Stimulated activated CD8-positive, alpha-beta memory T cell treated with anti-CD3 and anti-CD28 coated beads, Interleukin-15, amount 100 ng/mL, for 4 hours (primary cell): Measurements from ENCODE around the gene OR4N2.
"Not testable (repeated sequence)": the region's sequence is repeated elsewhere in the genome, so short reads cannot be mapped to it uniquely, and the experiment has no call there.

Experiments used
- DNase-seq, 2 donors: peaks; one replicate each; pipeline ENCODE4 v3.0.0-alpha.2; 2020; ENCODE audit warnings: low read depth in 2 of 2

Gene OR4N2

GRCh38 chr14:19803470-19803869 lies at the start of gene OR4N2:
OR4N2 (plus strand) TSS chr14:19803770; CDS start chr14:19827449, 23,679 bp downstream.
- DNase-seq, result not testable (repeated sequence)

GRCh38 chr14:19754172-19754571 lies 49.4 kb upstream of the OR4N2 start:
- DNase-seq, result no peak

- DNase-seq, result not testable (repeated sequence)
Observed at GRCh38 chr14:19771491-19771890, 32.1 kb upstream of the OR4N2 start.

GRCh38 chr14:19771895-19772430 lies 31.6 kb upstream of the OR4N2 start:
- no peak for DNase-seq

GRCh38 chr14:19772454-19772853 lies 31.1 kb upstream of the OR4N2 start:
- DNase-seq, result not testable (repeated sequence)

- DNase-seq, result not testable (repeated sequence)
Observed at GRCh38 chr14:19773204-19773603, 30.4 kb upstream of the OR4N2 start, which contains the start of gene OR4M1. OR4M1 (plus strand) TSS chr14:19773504; CDS start chr14:19780323, 6,819 bp downstream.

GRCh38 chr14:19775587-19775986 lies 28.0 kb upstream of the OR4N2 start:
- DNase-seq, result no peak

- DNase-seq, result not testable (repeated sequence)
Observed at GRCh38 chr14:19785848-19786247, 17.7 kb upstream of the OR4N2 start.

- DNase-seq, result not testable (repeated sequence)
Observed at GRCh38 chr14:19787318-19787717, 16.3 kb upstream of the OR4N2 start.

GRCh38 chr14:19788150-19788549 lies 15.4 kb upstream of the OR4N2 start:
- not testable (repeated sequence) for DNase-seq

GRCh38 chr14:19796520-19797108 lies 7.0 kb upstream of the OR4N2 start:
- not testable (repeated sequence) for DNase-seq

- no peak for DNase-seq
Observed at GRCh38 chr14:19799880-19800279, 3.7 kb upstream of the OR4N2 start.

GRCh38 chr14:19800282-19801117 lies 3.1 kb upstream of the OR4N2 start:
- DNase-seq, result no peak

GRCh38 chr14:19801118-19801464 lies 2.5 kb upstream of the OR4N2 start:
- no peak for DNase-seq

- not testable (repeated sequence) for DNase-seq
Observed at GRCh38 chr14:19813171-19813920, 9.8 kb downstream of the OR4N2 start.

- not testable (repeated sequence) for DNase-seq
Observed at GRCh38 chr14:19819879-19820278, 16.3 kb downstream of the OR4N2 start.

GRCh38 chr14:19821016-19821415 lies 17.4 kb downstream of the OR4N2 start:
- not testable (repeated sequence) for DNase-seq

GRCh38 chr14:19823178-19823577 lies 19.6 kb downstream of the OR4N2 start:
- no peak for DNase-seq

GRCh38 chr14:19823765-19824164 lies 20.2 kb downstream of the OR4N2 start:
- DNase-seq, result no peak

GRCh38 chr14:19827626-19828244 lies 24.2 kb downstream of the OR4N2 start:
- not testable (repeated sequence) for DNase-seq

GRCh38 chr14:19828314-19828713 lies 24.7 kb downstream of the OR4N2 start:
- no peak for DNase-seq
